DND-41 (cell line): ENCODE data around the gene RIC1.

ENCODE experiments used
- ATAC-seq: fragments of 200-7000 bp; cut with Tn5 transposase; 3 replicates; pipeline ENCODE4 v1.9.1; 2021; ENCODE audit warnings: low read depth; ENCODE audit not compliant: insufficient read depth
- DNase-seq: peaks from one replicate; pipeline ENCODE4 v3.0.0-alpha.2; 2020
- H2AFZ ChIP-seq: 2 replicates; pipeline ENCODE4 v1.6.0; 2012; ENCODE audit warnings: low read depth, low read length
- H3K27ac ChIP-seq: 2 replicates; pipeline ENCODE4 v1.5.1; 2012; ENCODE audit warnings: low read length, inconsistent platforms
- H3K27me3 ChIP-seq: fragments of 200-600 bp; sonication (generic); 2 replicates; pipeline ENCODE4 v1.6.0; 2012; ENCODE audit warnings: low read length, mild to moderate bottlenecking, inconsistent platforms; ENCODE audit not compliant: insufficient read depth, poor library complexity
- H3K36me3 ChIP-seq: 2 replicates; pipeline ENCODE4 v1.5.1; 2012; ENCODE audit warnings: low read length, inconsistent platforms; ENCODE audit not compliant: insufficient read depth
- H3K4me1 ChIP-seq: 2 replicates; pipeline ENCODE4 v1.5.1; 2012; ENCODE audit warnings: mild to moderate bottlenecking, low read length; ENCODE audit not compliant: insufficient read depth
- H3K4me2 ChIP-seq: 2 replicates; pipeline ENCODE4 v1.6.0; 2012; ENCODE audit warnings: mild to moderate bottlenecking, moderate library complexity, low read length, inconsistent platforms; ENCODE audit not compliant: insufficient read depth
- H3K4me3 ChIP-seq, 2 experiments: fragments of 200-600 bp in 1 of 2; shearing (Covaris generic) in 1 of 2; 2 replicates each; pipeline ENCODE4 v1.5.1; 2012 to 2016; ENCODE audit warnings: inconsistent platforms in 2 of 2, low read length in 2 of 2, mild to moderate bottlenecking in 2 of 2, low read depth in 1 of 2, moderate library complexity in 1 of 2
- H3K79me2 ChIP-seq: 2 replicates; pipeline ENCODE4 v1.6.0; 2012; ENCODE audit warnings: low read length, inconsistent platforms; ENCODE audit not compliant: insufficient read depth
- H3K9ac ChIP-seq: 2 replicates; pipeline ENCODE4 v1.6.0; 2012; ENCODE audit warnings: low read depth, mild to moderate bottlenecking, inconsistent platforms, low read length, moderate library complexity
- H3K9me3 ChIP-seq: 2 replicates; pipeline ENCODE4 v1.5.1; 2012; ENCODE audit warnings: low read length, moderate library complexity, mild to moderate bottlenecking, inconsistent platforms; ENCODE audit not compliant: insufficient read depth, severe bottlenecking
- H4K20me1 ChIP-seq: 2 replicates; pipeline ENCODE4 v1.6.0; 2012; ENCODE audit warnings: low read length; ENCODE audit not compliant: insufficient read depth
- CTCF ChIP-seq: IDR thresholded peaks from 2 replicates; pipeline ENCODE4 v1.5.1; 2012; ENCODE audit warnings: borderline replicate concordance, low read length, moderate library complexity, mild to moderate bottlenecking; ENCODE audit not compliant: poor library complexity, severe bottlenecking; ENCODE audit errors: extremely low read depth
- EZH2 ChIP-seq: IDR thresholded peaks from 3 replicates; pipeline ENCODE4 v1.6.1; 2012; ENCODE audit warnings: borderline replicate concordance, low read depth, mild to moderate bottlenecking, moderate library complexity, low read length, inconsistent platforms; ENCODE audit not compliant: severe bottlenecking

Gene RIC1

GRCh38 chr9:5614985-5615384 is 13.9 kb upstream of the RIC1 start:
- H3K9me3 ChIP-seq, result no peaks in the 10 kb centered on the region
- no peak overlapping the region for H3K27ac ChIP-seq
- H3K27me3 ChIP-seq, result no peaks in the 10 kb centered on the region
- ATAC-seq (no peak), DNase-seq (no peak)
- peaks cover 4% of the 10 kb centered on the region; the same call in 1 of the 2 replicates for H3K79me2 ChIP-seq
- TF ChIP-seq CTCF (no peak), EZH2 (no peak)
- H2AFZ ChIP-seq, result no peak overlapping the region
- no peak overlapping the region for H3K4me3 ChIP-seq
- no peaks in the 10 kb centered on the region for H3K4me1 ChIP-seq
- H3K36me3 ChIP-seq, result no peaks in the 10 kb centered on the region
- no peak overlapping the region for H3K4me2 ChIP-seq
- no peaks in the 10 kb centered on the region for H4K20me1 ChIP-seq
- no peak overlapping the region for H3K9ac ChIP-seq

GRCh38 chr9:5617749-5618148 is 11.2 kb upstream of the RIC1 start:
- DNase-seq (no peak), ATAC-seq (no peak)

GRCh38 chr9:5620494-5620893 is 8.4 kb upstream of the RIC1 start:
- peaks cover 39% of the 10 kb centered on the region for H3K79me2 ChIP-seq
- no peaks in the 10 kb centered on the region; the same call in 1 of the 2 replicates for H3K4me1 ChIP-seq
- no peaks in the 10 kb centered on the region for H3K27me3 ChIP-seq
- H3K27ac ChIP-seq, result no peak overlapping the region
- H3K4me3 ChIP-seq, result no peak overlapping the region
- no peaks in the 10 kb centered on the region for H3K9me3 ChIP-seq
- no peak for TF ChIP-seq EZH2
- TF ChIP-seq CTCF, result no peak
- no peak overlapping the region for H2AFZ ChIP-seq
- H4K20me1 ChIP-seq, result no peaks in the 10 kb centered on the region
- H3K9ac ChIP-seq, result no peak overlapping the region
- no peak for DNase-seq
- no peak for ATAC-seq
- H3K4me2 ChIP-seq, result no peak overlapping the region
- no peaks in the 10 kb centered on the region for H3K36me3 ChIP-seq

More at GRCh38 chr9:5617749-5618148, 11.2 kb upstream of the RIC1 start:
- Histone ChIP-seq H3K79me2 (peaks cover 14% of the 10 kb centered on the region; the same call in 1 of the 2 replicates), H4K20me1 (no peaks in the 10 kb centered on the region), H3K4me3 (no peak overlapping the region), H3K27ac (no peak overlapping the region), H3K4me2 (no peak overlapping the region), H3K4me1 (no peaks in the 10 kb centered on the region), H3K27me3 (no peaks in the 10 kb centered on the region), H3K9me3 (no peaks in the 10 kb centered on the region), H3K9ac (no peak overlapping the region), H2AFZ (no peak overlapping the region), H3K36me3 (no peaks in the 10 kb centered on the region)
- TF ChIP-seq EZH2 (no peak), CTCF (no peak)

GRCh38 chr9:5621327-5621726 is 7.6 kb upstream of the RIC1 start:
- Histone ChIP-seq H3K4me2 (no peak overlapping the region), H3K4me3 (no peak overlapping the region), H4K20me1 (no peaks in the 10 kb centered on the region), H2AFZ (no peak overlapping the region), H3K4me1 (peaks cover 6% of the 10 kb centered on the region), H3K27ac (no peak overlapping the region), H3K36me3 (no peaks in the 10 kb centered on the region), H3K79me2 (peaks cover 47% of the 10 kb centered on the region), H3K9ac (no peak overlapping the region), H3K9me3 (no peaks in the 10 kb centered on the region), H3K27me3 (no peaks in the 10 kb centered on the region)
- DNase-seq, result no peak
- no peak for ATAC-seq
- TF ChIP-seq EZH2 (no peak), CTCF (no peak)
